Measurements from ENCODE around the gene NCR3LG1.

NCR3LG1 gene

DNA sequence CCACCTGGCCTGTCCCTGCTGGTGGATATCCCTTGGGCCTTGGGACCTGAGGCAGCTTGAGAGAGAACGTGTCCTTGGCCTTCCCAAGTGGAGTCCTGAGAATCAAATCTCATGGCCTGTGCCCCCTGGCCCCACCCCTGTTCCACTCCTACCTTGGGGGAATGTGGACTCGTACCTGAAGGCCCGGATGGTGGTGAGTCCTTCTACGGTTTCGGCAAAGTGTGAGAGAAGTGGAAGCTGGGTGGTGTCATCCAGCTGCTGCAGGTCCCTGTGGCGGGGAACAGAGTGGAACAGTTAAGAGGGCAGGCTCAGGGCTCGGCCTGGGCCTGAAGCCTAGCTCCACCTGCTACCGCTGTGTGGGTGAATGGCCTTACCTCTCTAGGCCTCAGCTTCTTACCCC, 50.9 kb downstream of the NCR3LG1 start:
- no peak for TF ChIP-seq EZH2 (IDR thresholded peaks at IDR 0.05; ENCODE audit: borderline replicate concordance, low read length)
- TF ChIP-seq, protein P1, sequence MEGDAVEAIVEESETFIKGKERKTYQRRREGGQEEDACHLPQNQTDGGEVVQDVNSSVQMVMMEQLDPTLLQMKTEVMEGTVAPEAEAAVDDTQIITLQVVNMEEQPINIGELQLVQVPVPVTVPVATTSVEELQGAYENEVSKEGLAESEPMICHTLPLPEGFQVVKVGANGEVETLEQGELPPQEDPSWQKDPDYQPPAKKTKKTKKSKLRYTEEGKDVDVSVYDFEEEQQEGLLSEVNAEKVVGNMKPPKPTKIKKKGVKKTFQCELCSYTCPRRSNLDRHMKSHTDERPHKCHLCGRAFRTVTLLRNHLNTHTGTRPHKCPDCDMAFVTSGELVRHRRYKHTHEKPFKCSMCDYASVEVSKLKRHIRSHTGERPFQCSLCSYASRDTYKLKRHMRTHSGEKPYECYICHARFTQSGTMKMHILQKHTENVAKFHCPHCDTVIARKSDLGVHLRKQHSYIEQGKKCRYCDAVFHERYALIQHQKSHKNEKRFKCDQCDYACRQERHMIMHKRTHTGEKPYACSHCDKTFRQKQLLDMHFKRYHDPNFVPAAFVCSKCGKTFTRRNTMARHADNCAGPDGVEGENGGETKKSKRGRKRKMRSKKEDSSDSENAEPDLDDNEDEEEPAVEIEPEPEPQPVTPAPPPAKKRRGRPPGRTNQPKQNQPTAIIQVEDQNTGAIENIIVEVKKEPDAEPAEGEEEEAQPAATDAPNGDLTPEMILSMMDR (IDR thresholded peaks at IDR 0.05; ENCODE audit: low read length) = no peak
- Histone ChIP-seq H3K79me2 (ENCODE audit: insufficient read depth, low read length) (no peaks in the 10 kb centered on the region), H3K9ac (ENCODE audit: low read length) (no peak overlapping the region), H3K27me3 (ENCODE audit: insufficient read depth, low read length) (no peaks in the 10 kb centered on the region), H2AFZ (ENCODE audit: low read length) (no peak overlapping the region), H3K4me1 (ENCODE audit: insufficient read depth, low read length, severe bottlenecking) (peaks cover 39% of the 10 kb centered on the region), H3K4me2 (ENCODE audit: low read length) (no peak overlapping the region), H3K9me3 (ENCODE audit: low read length) (no peaks in the 10 kb centered on the region), H3K36me3 (ENCODE audit: insufficient read depth, low read length) (no peaks in the 10 kb centered on the region), H3K9me2 (ENCODE audit: low read depth, low read length) (no peaks in the 10 kb centered on the region), H4K20me1 (ENCODE audit: insufficient read depth, low read length) (no peaks in the 10 kb centered on the region), H3K4me3 (ENCODE audit: low read depth, low read length, poor library complexity, severe bottlenecking) (no peak overlapping the region), H3F3A (ENCODE audit: insufficient read depth, low read length) (no peaks in the 10 kb centered on the region), H3K27ac (ENCODE audit: low read depth, low read length, poor library complexity, severe bottlenecking) (no peak overlapping the region)

DNA sequence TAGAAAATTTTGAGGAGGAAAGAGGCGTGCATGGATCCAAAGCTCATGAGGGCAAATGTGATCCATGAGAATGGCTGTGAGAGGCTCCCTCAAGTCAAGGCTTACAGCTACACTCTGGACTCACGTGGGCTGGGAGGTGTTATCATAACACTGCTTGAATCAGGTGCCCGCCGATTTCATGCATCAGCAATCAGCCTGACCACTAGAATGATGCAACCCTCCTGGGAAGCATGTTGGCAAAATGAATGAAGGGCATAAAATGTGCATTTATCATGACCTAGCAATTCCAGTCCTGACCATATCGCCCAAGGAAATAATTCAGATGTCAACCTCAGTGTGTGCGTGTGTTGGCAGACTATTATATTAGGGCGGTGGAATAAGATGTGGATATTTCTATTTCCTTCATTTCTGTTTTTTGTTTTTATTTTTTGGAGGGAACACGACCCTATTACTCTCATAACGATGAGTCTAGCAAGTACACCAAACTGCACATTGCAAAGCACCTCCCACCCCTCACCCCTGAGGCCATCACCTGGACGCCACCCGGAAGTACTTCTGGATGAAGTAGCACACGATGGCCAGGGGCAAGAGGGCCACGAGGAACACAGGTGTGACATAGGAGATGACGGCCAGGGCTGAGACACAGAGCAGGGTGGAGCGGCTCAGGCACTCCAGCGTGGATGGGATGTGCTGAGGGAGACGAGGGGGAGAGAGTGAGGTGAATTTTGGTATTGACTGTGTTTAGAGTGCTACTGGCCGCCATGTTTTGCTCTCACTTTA, 52.6 kb downstream of the NCR3LG1 start:
- Histone ChIP-seq H3K4me1 (ENCODE audit: insufficient read depth, low read length, severe bottlenecking) (peaks cover 39% of the 10 kb centered on the region), H4K20me1 (ENCODE audit: insufficient read depth, low read length) (no peaks in the 10 kb centered on the region), H3K9me3 (ENCODE audit: low read length) (no peaks in the 10 kb centered on the region), H3K9me2 (ENCODE audit: low read depth, low read length) (no peaks in the 10 kb centered on the region), H3K27ac (ENCODE audit: low read depth, low read length, poor library complexity, severe bottlenecking) (no peak overlapping the region), H3K4me3 (ENCODE audit: low read depth, low read length, poor library complexity, severe bottlenecking) (no peak overlapping the region), H3K27me3 (ENCODE audit: insufficient read depth, low read length) (no peaks in the 10 kb centered on the region), H3F3A (ENCODE audit: insufficient read depth, low read length) (no peaks in the 10 kb centered on the region), H3K79me2 (ENCODE audit: insufficient read depth, low read length) (no peaks in the 10 kb centered on the region), H3K9ac (ENCODE audit: low read length) (no peak overlapping the region), H2AFZ (ENCODE audit: low read length) (no peak overlapping the region), H3K36me3 (ENCODE audit: insufficient read depth, low read length) (no peaks in the 10 kb centered on the region), H3K4me2 (ENCODE audit: low read length) (no peak overlapping the region)
- TF ChIP-seq, protein P1 (IDR thresholded peaks at IDR 0.05; ENCODE audit: low read length) = no peak
- TF ChIP-seq EZH2 (IDR thresholded peaks at IDR 0.05; ENCODE audit: borderline replicate concordance, low read length) = no peak

DNA sequence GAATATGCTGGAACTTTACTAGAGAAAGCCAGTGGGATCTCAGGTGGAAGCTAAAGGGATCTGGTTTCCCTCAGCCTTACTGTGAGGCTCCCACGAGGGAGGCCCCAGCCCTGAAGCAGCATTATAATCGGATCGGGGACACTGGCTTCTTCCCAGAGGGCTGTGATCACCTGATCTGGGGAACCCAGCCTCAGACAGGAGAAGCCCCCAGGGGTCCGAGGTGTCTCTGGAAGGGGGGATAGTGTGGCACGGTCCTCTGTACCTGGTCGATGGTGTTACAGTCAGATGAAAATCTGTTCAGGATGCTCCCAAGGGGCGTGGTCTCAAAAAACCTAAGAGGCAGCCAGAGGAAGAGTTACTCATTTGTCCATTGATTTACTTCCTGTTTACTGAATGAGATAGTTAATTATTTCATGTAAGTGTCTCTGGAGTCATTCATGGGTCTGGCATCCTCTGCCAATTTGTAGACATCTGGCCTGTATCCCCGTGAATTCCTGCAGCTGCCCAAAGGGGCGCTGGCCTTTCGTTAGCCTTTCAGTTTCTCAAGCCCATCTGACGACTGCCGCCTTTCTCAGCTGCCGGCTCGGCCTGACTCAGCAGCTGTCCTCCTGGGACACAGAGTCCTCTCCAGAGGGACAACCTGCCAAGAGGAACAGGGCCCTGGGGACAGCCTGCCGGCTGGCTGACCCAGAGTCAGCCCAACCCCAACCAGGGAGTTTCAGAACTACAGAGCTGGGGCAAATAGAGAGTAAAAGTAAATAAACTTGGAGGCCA, 53.8 kb downstream of the NCR3LG1 start:
- H3K4me3 ChIP-seq (ENCODE audit: low read depth, low read length, poor library complexity, severe bottlenecking) = no peak overlapping the region
- H3K79me2 ChIP-seq (ENCODE audit: insufficient read depth, low read length) = no peaks in the 10 kb centered on the region
- no peak for TF ChIP-seq EZH2 (IDR thresholded peaks at IDR 0.05; ENCODE audit: borderline replicate concordance, low read length)
- TF ChIP-seq, protein P1 (IDR thresholded peaks at IDR 0.05; ENCODE audit: low read length) = peak; percentile 6; the same call in 1 of the 2 replicates
- peaks cover 31% of the 10 kb centered on the region for H3K4me1 ChIP-seq (ENCODE audit: insufficient read depth, low read length, severe bottlenecking)
- no peaks in the 10 kb centered on the region for H3K36me3 ChIP-seq (ENCODE audit: insufficient read depth, low read length)
- H3K4me2 ChIP-seq (ENCODE audit: low read length) = peak overlapping the region; percentile 43
- no peak overlapping the region; the same call in 1 of the 2 replicates for H3K9ac ChIP-seq (ENCODE audit: low read length)
- no peaks in the 10 kb centered on the region for H3K9me3 ChIP-seq (ENCODE audit: low read length)
- no peaks in the 10 kb centered on the region for H3K27me3 ChIP-seq (ENCODE audit: insufficient read depth, low read length)
- no peaks in the 10 kb centered on the region for H3F3A ChIP-seq (ENCODE audit: insufficient read depth, low read length)
- no peaks in the 10 kb centered on the region for H4K20me1 ChIP-seq (ENCODE audit: insufficient read depth, low read length)
- H2AFZ ChIP-seq (ENCODE audit: low read length) = peak overlapping the region; percentile 97
- no peak overlapping the region for H3K27ac ChIP-seq (ENCODE audit: low read depth, low read length, poor library complexity, severe bottlenecking)
- no peaks in the 10 kb centered on the region for H3K9me2 ChIP-seq (ENCODE audit: low read depth, low read length)

Measured in OCI-LY1 (cell line).